ENCODE data around the gene IRF2BPL.

Gene IRF2BPL

GRCh38 chr14:77051116-77051515 is 22.6 kb upstream of the IRF2BPL start:
- no peaks in the 10 kb centered on the region for H3K27me3 ChIP-seq (ENCODE audit: control insufficient read depth, insufficient read depth, low read length)
- no peak overlapping the region for H3K4me3 ChIP-seq (ENCODE audit: low read depth, low read length)
- no peak overlapping the region for H3K9ac ChIP-seq (ENCODE audit: low read depth, low read length)
- no peaks in the 10 kb centered on the region for H3K9me3 ChIP-seq (ENCODE audit: control insufficient read depth, insufficient read depth, low read length)
- H3K4me1 ChIP-seq (ENCODE audit: control insufficient read depth, insufficient read depth, low read length) = peaks cover 6% of the 10 kb centered on the region
- no peaks in the 10 kb centered on the region for H3K36me3 ChIP-seq (ENCODE audit: control insufficient read depth, insufficient read depth, low read length)

- no peaks in the 10 kb centered on the region for H3K36me3 ChIP-seq (ENCODE audit: control insufficient read depth, insufficient read depth, low read length)
- no peak overlapping the region for H3K4me3 ChIP-seq (ENCODE audit: low read depth, low read length)
- no peak overlapping the region for H3K9ac ChIP-seq (ENCODE audit: low read depth, low read length)
- no peaks in the 10 kb centered on the region for H3K27me3 ChIP-seq (ENCODE audit: control insufficient read depth, insufficient read depth, low read length)
- H3K4me1 ChIP-seq (ENCODE audit: control insufficient read depth, insufficient read depth, low read length) = peaks cover 25% of the 10 kb centered on the region
- H3K9me3 ChIP-seq (ENCODE audit: control insufficient read depth, insufficient read depth, low read length) = no peaks in the 10 kb centered on the region
Observed at GRCh38 chr14:77046721-77047120, 18.2 kb upstream of the IRF2BPL start.

GRCh38 chr14:77045238-77046162 is 17.0 kb upstream of the IRF2BPL start:
- Histone ChIP-seq H3K4me1 (ENCODE audit: control insufficient read depth, insufficient read depth, low read length) (peaks cover 33% of the 10 kb centered on the region), H3K36me3 (ENCODE audit: control insufficient read depth, insufficient read depth, low read length) (no peaks in the 10 kb centered on the region), H3K9ac (ENCODE audit: low read depth, low read length) (no peak overlapping the region), H3K4me3 (ENCODE audit: low read depth, low read length) (no peak overlapping the region), H3K27me3 (ENCODE audit: control insufficient read depth, insufficient read depth, low read length) (no peaks in the 10 kb centered on the region), H3K9me3 (ENCODE audit: control insufficient read depth, insufficient read depth, low read length) (no peaks in the 10 kb centered on the region)

- Histone ChIP-seq H3K4me1 (ENCODE audit: control insufficient read depth, insufficient read depth, low read length) (peaks cover 34% of the 10 kb centered on the region), H3K9ac (ENCODE audit: low read depth, low read length) (no peak overlapping the region)
Observed at GRCh38 chr14:77044783-77045237, 16.3 kb upstream of the IRF2BPL start.

GRCh38 chr14:77043984-77044485 is 15.5 kb upstream of the IRF2BPL start:
- H3K9ac ChIP-seq (ENCODE audit: low read depth, low read length) = no peak overlapping the region
- H3K4me1 ChIP-seq (ENCODE audit: control insufficient read depth, insufficient read depth, low read length) = peaks cover 37% of the 10 kb centered on the region
- H3K9me3 ChIP-seq (ENCODE audit: control insufficient read depth, insufficient read depth, low read length) = no peaks in the 10 kb centered on the region
- H3K27me3 ChIP-seq (ENCODE audit: control insufficient read depth, insufficient read depth, low read length) = no peaks in the 10 kb centered on the region
- H3K4me3 ChIP-seq (ENCODE audit: low read depth, low read length) = no peak overlapping the region
- no peaks in the 10 kb centered on the region for H3K36me3 ChIP-seq (ENCODE audit: control insufficient read depth, insufficient read depth, low read length)

More at GRCh38 chr14:77044783-77045237, 16.3 kb upstream of the IRF2BPL start:
- H3K27me3 ChIP-seq (ENCODE audit: control insufficient read depth, insufficient read depth, low read length) = no peaks in the 10 kb centered on the region
- no peaks in the 10 kb centered on the region for H3K36me3 ChIP-seq (ENCODE audit: control insufficient read depth, insufficient read depth, low read length)
- H3K4me3 ChIP-seq (ENCODE audit: low read depth, low read length) = no peak overlapping the region
- no peaks in the 10 kb centered on the region for H3K9me3 ChIP-seq (ENCODE audit: control insufficient read depth, insufficient read depth, low read length)

GRCh38 chr14:77043177-77043983 is 14.9 kb upstream of the IRF2BPL start:
- Histone ChIP-seq H3K27me3 (ENCODE audit: control insufficient read depth, insufficient read depth, low read length) (no peaks in the 10 kb centered on the region), H3K4me3 (ENCODE audit: low read depth, low read length) (no peak overlapping the region), H3K9ac (ENCODE audit: low read depth, low read length) (no peak overlapping the region), H3K9me3 (ENCODE audit: control insufficient read depth, insufficient read depth, low read length) (no peaks in the 10 kb centered on the region), H3K36me3 (ENCODE audit: control insufficient read depth, insufficient read depth, low read length) (no peaks in the 10 kb centered on the region), H3K4me1 (ENCODE audit: control insufficient read depth, insufficient read depth, low read length) (peaks cover 41% of the 10 kb centered on the region)

GRCh38 chr14:77041881-77042545 is 13.5 kb upstream of the IRF2BPL start:
- Histone ChIP-seq H3K4me3 (ENCODE audit: low read depth, low read length) (no peak overlapping the region), H3K36me3 (ENCODE audit: control insufficient read depth, insufficient read depth, low read length) (no peaks in the 10 kb centered on the region), H3K27me3 (ENCODE audit: control insufficient read depth, insufficient read depth, low read length) (no peaks in the 10 kb centered on the region), H3K4me1 (ENCODE audit: control insufficient read depth, insufficient read depth, low read length) (peaks cover 49% of the 10 kb centered on the region), H3K9me3 (ENCODE audit: control insufficient read depth, insufficient read depth, low read length) (no peaks in the 10 kb centered on the region), H3K9ac (ENCODE audit: low read depth, low read length) (peak overlapping the region; percentile 8)

- Histone ChIP-seq H3K9ac (ENCODE audit: low read depth, low read length) (peak overlapping the region; percentile 20), H3K27me3 (ENCODE audit: control insufficient read depth, insufficient read depth, low read length) (peaks cover 3% of the 10 kb centered on the region), H3K36me3 (ENCODE audit: control insufficient read depth, insufficient read depth, low read length) (no peaks in the 10 kb centered on the region), H3K4me3 (ENCODE audit: low read depth, low read length) (peak overlapping the region; percentile 58), H3K4me1 (ENCODE audit: control insufficient read depth, insufficient read depth, low read length) (peaks cover 55% of the 10 kb centered on the region), H3K9me3 (ENCODE audit: control insufficient read depth, insufficient read depth, low read length) (no peaks in the 10 kb centered on the region)
Observed at GRCh38 chr14:77040741-77041653, 12.5 kb upstream of the IRF2BPL start.

GRCh38 chr14:77040059-77040740 is 11.7 kb upstream of the IRF2BPL start:
- H3K4me3 ChIP-seq (ENCODE audit: low read depth, low read length) = peak overlapping the region; percentile 58
- peaks cover 3% of the 10 kb centered on the region for H3K27me3 ChIP-seq (ENCODE audit: control insufficient read depth, insufficient read depth, low read length)
- peak overlapping the region; percentile 20 for H3K9ac ChIP-seq (ENCODE audit: low read depth, low read length)
- H3K4me1 ChIP-seq (ENCODE audit: control insufficient read depth, insufficient read depth, low read length) = peaks cover 53% of the 10 kb centered on the region
- no peaks in the 10 kb centered on the region for H3K36me3 ChIP-seq (ENCODE audit: control insufficient read depth, insufficient read depth, low read length)
- no peaks in the 10 kb centered on the region for H3K9me3 ChIP-seq (ENCODE audit: control insufficient read depth, insufficient read depth, low read length)

GRCh38 chr14:77039285-77040058 is 11.0 kb upstream of the IRF2BPL start:
- Histone ChIP-seq H3K9me3 (ENCODE audit: control insufficient read depth, insufficient read depth, low read length) (no peaks in the 10 kb centered on the region), H3K4me3 (ENCODE audit: low read depth, low read length) (peak overlapping the region; percentile 58), H3K4me1 (ENCODE audit: control insufficient read depth, insufficient read depth, low read length) (peaks cover 49% of the 10 kb centered on the region), H3K27me3 (ENCODE audit: control insufficient read depth, insufficient read depth, low read length) (peaks cover 3% of the 10 kb centered on the region), H3K36me3 (ENCODE audit: control insufficient read depth, insufficient read depth, low read length) (no peaks in the 10 kb centered on the region), H3K9ac (ENCODE audit: low read depth, low read length) (no peak overlapping the region)
